ENCODE measurements around the gene MAP1LC3A. TPM values are rescaled to one million over a fixed set of nuclear protein-coding genes. Genes with fewer than 3 reads are reported as not detected.

The MAP1LC3A gene
- total RNA-seq, 1 donor from 2014 or later = 17.3 TPM

DNA sequence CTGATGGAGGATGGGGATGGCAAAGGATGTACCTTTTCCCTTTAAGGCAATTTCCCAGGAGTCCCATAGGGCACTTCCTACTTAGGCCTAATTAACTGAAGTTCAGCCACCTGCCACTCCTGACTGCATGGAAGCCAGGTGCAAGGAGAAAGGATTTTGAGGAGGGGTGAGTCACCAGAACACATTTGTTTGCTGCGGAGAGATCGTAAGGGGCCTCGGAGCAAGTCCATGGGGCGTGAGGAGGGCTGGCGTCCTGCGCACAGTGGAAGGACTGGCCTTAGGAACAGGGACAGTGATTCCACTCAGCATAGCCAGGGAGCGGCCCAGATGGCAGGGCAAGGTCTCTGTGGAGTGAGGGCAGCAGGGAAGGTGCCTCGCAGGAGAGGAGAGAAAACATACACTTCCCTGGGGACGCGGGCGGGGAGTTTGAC is 11.8 kb upstream of the MAP1LC3A start:
- intact Hi-C loops (cut with micrococcal nuclease) = no loop called here

DNA sequence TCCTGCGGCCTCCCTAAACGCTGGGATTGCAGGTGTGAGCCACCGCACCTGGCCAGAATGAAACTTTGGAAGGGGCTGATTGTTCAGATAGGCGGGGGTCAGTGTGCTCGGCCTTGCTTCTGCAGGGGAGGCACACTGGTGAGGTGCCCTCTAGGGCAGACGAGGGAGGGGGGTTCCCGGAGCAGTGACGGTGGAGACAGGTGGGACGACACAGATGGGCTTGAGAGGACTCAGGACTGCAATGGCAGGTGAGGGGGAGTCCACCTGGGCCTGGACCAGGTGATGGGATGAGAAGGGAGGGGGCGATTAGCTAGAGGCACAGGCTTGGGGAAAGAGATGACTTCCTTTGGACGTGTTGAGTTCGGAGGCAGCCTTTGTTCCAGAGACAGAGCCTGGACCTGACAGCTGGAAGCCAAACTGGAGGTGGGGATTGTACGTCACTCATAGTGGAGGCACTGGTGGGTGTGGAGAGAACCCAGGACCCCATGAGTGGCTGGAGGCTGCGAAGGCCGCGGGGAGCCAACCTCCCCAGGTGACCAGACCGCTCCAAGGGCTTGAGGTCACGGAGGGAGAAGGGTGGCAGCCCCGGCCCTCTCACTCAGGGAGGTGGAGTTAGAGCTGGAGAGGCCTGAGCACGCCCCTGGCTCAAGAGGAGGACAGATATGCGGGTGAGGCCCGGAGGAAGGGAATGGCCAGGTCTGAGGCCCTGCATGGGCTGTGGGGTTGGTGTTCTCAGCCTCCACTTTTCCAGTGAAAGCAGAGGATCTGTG is 10.5 kb upstream of the MAP1LC3A start:
- intact Hi-C loops (cut with micrococcal nuclease) = no loop called here

DNA sequence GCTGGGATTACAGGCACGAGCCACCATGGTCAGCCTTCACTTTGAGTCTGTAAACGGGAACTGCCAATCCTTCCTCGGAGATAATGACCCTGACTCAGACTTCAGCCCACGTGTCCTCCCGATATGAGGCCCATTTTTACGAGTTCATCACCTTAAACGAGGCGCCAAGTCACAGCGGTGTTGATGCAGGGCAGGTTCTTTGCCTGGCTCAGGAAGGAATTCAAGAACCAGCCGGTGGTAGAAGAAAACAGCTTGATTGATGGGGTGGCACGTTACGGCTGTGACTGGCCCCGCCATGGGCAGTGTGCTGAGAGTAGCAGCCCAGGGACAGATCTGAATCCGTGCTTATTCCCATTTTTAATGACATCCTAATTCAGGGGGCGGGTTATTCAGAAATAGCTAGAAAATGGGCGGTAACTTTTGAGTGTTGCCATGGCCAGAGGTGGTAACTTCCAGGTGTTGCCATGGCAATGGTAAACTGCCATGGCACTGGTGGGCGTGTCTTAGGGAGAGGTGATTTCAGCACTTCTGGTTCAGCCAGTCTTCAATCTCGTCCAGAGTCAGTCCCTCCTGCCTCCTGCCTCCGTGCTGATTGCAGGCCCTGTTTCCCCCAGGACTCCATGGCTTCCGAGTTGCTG is 9.1 kb upstream of the MAP1LC3A start:
- intact Hi-C loops (cut with micrococcal nuclease) = no loop called here

DNA sequence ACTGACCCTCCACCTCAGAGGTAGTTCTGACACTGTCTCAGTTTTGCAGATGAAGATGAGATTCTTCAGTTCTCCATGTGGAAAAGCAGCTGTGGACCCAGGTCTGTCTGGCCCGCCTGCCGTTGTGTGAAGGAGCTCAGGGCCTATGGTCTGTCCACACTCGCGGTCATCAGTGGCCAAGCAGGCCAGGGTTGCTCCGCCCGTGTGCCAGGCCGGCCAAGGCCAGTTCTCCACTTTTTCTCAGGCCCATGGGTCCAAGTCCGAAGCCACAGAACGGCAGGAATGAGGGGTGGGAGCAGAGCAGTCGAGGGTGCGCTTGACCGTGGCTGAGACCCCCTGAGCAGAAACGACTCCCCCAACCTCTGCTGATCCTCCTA is 8.6 kb upstream of the MAP1LC3A start:
- intact Hi-C loops (cut with micrococcal nuclease) = no loop called here

DNA sequence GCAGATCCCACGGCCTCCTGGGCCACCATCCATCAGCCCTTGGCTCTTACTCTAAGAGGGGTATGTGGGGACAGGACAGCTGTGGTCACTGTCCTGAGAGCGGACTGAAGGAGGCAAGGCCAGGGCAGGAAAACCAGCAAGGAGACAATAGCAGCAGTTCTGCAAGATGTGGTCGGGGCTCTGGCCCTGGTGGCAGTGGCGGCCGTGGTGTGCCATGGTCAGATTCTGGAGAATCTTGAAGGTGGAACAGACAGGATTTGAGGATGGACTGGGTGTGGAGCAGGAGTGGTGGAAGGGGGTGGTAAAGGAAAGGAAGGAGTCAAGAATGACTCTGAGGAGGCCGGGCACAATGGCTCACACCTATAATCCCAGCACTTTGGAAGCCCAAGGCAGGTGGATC is 5.9 kb upstream of the MAP1LC3A start:
- intact Hi-C loops (cut with micrococcal nuclease) = no loop called here

DNA sequence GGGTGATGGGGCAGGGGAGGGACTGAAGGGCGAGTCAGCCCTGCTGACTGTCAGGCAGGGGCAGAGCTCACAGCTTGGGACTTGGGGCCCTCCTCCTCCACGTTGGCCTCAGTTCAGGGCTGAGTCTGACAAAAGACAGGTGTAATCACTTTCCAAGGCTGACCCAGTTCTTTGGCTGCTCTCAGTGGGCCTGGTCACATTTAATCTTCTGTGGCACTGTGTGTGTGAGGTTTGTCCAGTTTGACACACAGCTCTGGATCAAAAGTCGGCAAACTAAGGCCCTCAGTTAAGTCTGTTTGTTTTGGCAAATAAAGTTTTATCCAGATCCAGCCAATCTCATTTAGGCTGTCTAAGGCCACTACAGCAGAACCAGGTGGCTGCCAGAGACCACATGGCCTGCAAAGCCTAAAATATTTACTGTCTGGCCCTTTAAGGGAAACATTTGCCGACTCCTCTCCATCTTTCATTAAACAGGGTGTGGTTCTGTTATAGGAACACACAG is 5.1 kb upstream of the MAP1LC3A start:
- intact Hi-C loops (cut with micrococcal nuclease) = no loop called here

DNA sequence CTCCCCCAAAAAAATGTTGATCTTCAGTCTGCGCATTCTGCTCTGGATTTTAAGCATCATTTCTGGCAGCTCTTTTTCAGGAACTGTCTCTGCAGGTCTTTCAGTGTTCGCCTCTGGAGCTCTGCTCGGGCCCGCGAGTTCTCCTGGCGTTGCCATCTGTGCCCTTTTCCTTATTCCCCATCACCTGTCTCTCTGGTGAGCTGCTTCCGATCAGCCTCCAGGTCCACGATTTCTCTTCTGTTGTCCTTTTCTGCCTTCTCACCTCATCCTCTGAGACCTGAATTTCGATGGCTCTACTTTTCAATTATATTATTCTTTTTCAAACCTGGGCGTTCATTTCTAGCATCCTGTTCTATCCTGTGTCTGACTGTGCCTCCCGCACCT is 590 bp upstream of the MAP1LC3A start:
- intact Hi-C loops (cut with micrococcal nuclease) = loop anchor here (1.0 to 2.0 kb wide), 8 partner anchors 20 to 837 kb away; partner anchors contain the start of genes AHCY, DYNLRB1, ITCH and PIGU

DNA sequence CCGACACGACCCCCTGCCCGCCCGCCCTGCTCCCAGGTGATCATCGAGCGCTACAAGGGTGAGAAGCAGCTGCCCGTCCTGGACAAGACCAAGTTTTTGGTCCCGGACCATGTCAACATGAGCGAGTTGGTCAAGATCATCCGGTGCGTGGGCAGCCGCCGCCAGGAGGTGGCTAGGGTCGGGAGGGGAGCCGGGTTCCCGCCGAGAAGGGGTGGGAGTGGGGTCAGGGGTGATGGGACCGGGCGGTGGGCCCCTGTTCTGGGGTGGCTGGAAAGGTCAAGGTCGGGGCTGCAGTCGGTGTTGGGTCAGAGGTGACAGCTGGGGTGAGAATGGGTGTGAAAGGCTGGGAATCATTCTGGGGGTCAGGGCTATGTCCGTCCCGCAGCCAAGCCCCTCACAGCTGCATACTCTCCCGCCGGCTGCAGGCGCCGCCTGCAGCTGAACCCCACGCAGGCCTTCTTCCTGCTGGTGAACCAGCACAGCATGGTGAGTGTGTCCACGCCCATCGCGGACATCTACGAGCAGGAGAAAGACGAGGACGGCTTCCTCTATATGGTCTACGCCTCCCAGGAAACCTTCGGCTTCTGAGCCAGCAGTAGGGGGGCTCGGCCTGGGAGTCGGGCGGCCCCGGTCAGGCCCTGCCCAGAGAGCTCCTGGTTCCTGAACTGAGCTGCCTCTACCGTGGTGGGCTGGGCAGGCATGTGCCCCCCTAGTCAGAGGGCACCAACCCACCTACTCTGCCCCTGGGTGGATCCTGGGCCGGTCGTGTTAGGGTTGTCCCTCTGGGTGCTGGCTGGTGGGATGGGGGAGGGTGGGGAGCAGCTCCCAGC is 1.0 kb downstream of the MAP1LC3A start:
- intact Hi-C loops (cut with micrococcal nuclease) = loop anchor here (2.0 kb wide), 2 partner anchors 21 to 839 kb away; partner anchors contain the start of gene PXMP4

DNA sequence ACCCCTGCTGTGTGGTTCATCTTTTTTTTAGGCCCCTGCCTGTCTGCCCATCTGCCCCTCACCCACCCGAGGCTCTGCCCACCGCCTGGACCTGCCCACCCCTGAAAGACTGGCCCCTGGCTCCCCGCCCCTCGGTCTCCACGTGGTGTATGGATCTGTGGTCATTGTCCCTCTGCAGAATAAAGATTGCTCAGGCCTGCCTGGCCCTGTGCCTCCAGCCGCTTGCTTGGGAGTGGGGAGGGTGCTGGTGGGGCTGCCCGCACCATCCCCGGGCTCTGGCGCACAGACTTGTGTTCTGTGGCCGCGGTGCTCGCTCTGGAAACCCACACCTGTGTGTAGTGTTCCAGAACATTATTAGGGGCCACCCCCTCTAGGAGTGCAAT is 1.6 kb downstream of the MAP1LC3A start:
- intact Hi-C loops (cut with micrococcal nuclease) = no loop called here

DNA sequence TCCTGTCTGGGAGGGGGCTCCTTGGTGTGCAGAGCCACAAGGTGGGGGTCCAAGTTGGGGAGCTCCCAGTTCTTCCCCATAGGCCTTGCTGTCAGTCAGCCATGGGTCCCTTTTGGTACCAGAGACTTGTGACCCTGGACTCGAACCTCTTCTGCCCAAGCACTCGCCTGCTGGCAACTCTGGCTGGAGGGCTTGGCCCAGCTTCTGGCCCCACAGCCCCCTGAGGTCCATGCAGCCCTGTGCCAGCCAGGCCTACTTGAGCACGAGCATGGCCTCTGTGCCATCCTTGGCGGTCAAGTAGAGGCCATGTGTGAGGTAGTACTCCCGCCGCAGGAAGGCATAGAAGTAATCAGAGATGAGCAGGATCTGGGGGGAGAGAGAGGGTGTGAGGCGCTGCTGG is 2.1 kb downstream of the MAP1LC3A start:
- intact Hi-C loops (cut with micrococcal nuclease) = no loop called here

DNA sequence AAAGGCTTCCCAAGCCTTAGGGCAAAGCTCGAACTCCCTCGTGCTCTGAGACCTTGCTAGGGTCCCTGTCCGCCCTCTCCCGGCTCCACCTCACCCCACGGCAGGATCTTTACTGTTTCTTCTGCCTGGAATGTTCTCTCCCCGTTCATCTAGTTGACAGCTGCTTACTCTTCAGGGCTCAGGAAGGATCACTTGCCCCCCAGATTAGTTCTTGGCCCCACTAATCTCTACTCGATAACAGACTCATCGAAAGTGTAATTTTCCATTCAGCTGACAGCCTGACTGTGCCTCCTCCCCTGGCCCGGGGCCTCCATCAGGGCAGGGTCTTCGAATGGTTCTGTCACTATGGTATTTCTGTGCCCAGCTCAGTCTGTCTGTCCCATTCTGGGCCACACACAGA is 3.1 kb downstream of the MAP1LC3A start:
- intact Hi-C loops (cut with micrococcal nuclease) = no loop called here

DNA sequence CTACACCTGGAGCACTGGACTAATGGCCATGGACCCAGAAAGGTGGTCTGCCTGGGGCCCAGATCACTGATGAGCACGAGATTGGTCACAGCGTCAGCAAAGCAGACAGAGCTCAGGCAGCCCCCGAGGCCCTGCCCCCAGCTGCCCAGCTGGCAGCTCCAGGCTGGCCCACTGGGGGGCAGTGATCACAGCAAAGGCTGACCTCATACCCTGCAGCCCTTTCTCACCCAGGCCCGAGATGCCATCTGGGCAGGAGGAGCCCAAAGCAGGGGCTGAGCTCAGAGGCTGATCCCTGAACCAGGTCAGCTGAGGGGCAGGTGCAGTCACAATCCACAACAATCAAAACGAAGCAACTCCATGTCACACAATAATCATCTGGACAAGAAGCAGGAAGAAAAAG is 4.1 kb downstream of the MAP1LC3A start:
- intact Hi-C loops (cut with micrococcal nuclease) = no loop called here

DNA sequence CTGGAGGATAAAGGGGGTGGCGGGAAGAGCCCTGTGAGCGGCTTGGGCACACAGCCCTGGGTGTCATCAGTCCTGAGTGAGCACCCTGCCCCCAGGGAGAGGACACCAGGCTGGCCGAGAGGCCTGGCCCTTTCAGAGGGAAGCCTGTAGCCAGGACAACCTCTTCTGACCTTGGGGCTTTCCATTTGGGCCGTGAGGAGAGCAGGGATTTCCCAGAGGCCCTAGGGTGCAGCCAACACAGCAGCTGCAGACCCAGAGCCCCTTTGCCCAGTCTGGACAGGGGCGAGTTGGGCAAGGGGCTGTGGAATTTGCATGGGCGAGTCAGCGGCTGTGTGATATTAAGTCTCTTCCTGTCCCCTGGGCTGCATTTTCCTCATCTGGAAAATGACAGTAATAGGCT is 6.3 kb downstream of the MAP1LC3A start:
- intact Hi-C loops (cut with micrococcal nuclease) = no loop called here

DNA sequence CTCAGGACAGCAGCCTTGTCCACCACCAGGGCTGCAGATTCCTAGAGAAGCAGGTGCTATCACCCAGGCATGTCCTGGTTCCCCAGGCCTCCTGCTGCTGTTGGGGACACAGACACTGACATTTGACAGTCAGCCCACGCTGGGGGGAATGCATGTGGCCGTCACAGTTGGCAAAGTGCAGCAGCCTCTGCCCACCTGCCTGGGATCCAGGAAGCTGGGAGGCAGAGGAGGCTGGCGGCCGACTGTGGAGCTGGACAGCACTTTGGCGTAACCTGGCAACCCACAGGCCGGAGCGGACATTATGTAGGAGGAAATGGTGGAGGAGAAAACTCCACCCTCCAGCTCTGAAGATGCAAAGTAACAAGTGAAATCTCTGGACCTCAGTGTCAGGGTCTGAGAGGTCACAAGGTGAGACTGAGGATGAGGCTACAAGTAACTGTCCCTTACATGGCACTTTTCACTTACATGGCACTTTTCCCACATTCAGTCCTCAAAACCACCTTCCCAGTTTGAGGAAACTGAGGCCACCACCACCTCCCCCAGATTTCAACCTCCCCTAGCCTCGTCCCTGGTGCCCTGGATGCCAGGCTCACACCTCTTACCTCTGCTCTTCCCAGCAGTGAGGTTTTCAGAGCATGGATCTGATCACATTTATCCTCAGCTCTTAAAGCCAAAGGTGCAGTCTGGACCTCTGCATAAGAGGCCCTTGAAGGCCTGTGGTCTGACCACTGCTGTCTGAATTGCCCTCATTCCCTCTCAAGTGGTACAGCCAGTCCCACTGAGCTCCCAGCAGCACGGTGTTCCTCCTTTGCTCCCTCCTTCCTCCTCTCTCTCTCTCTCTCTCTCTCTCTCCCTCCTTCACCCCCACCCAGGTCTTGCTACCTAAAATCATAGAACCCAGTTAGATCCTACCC is 8.7 kb downstream of the MAP1LC3A start:
- intact Hi-C loops (cut with micrococcal nuclease) = no loop called here

DNA sequence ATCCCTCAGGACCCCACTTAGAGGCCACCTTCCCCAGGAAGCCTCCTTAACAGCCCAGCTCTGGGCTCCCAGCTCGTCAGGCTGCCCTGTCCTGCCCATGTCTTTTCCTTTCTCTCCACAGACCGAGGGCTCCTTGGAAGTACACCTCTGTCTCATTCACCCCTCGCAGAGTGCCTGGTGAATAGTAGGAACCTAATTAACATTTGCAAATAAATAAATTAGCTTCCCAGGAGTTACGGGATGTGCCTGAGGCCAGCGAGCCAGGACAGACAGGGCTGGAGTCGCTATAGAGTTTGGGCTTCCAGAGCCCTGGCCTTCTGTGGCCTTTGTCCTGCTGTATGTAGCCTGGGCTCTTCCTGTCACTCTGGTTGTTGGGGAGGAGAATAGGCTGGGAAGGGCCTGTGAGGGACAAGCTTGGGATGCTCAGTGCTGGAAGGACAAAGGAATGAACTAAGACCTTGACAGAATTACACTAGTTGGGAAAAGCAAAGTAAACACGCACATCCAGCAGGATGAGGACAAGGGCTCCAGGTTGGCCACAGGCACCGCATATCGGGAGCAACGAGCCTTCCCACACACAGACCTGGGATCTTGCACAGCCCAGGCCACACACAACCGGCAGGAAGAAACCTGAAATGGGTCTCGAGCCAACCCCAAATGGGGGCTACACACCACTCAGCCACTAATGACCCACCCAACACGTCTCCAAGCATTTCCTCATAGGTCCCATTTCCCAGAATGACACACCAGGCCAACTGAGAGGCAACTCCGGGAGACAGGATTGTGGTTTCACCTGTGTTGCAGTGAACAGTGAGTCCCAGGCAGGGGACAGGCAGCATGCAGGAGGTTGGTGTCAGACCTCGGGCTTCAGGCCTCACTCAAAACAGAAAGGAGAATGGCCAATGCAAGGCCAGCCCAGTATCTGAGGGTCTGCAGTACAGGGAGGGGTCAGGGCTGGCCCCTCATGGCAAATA is 9.7 kb downstream of the MAP1LC3A start:
- intact Hi-C loops (cut with micrococcal nuclease) = no loop called here

DNA sequence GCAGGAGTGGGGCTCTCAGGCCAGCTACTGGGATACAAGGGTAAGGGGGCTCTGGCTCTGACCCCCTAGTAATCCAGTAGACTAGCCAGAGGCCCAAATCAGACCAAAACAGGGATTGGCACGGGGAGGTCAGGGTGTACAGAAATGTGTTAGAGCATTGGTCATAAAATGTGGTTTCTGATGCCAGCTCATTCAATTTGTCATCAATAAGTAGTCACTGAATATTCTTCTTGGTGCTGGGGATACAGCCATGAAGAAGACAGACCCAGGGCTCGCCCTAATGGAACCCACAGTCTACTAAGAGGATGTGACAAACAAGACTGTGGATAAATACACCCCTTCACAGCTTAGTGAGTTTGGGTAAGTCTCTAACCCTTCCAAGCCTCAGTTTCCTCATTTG is 11.1 kb downstream of the MAP1LC3A start:
- intact Hi-C loops (cut with micrococcal nuclease) = no loop called here

DNA sequence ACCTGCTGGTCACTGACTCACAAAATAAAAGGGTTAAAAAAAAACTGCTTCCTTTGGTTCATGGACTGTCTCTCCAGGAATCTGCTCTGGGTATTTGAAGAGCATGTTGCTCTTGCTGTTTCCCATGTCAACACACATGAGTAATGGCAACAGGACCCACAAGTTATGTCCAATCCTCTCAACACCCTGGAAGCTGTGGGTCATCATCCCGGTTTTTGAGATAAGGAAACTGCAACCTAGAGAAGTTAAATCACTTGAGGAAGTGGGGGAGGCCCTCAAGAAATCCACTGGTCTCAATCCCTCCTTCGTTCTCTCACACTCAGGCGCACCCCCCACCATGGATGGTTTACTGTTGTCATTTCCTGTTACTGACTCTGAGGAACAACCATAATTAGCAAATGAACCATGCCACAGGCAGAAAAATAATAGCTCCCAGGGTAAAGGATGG is 12.4 kb downstream of the MAP1LC3A start:
- intact Hi-C loops (cut with micrococcal nuclease) = no loop called here

DNA sequence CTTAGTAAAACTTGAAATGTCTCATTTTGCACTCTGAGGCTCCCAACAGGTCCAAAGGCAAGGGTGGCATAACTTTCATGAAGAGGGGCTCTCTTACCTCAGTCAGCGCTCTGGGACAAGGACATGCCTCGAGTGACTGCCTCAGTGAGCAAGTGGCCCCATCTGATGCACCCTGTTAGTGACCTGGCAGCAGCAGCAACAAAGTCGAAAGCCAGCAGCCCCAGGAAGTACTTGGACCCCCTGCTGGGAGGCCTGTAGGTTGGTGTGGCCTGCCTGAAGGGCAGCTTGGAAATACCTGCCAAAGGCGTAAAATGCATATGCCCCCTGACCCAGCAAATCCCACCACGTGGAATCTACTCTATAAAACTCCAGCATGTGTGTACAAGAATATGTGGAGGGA is 13.2 kb downstream of the MAP1LC3A start:
- intact Hi-C loops (cut with micrococcal nuclease) = no loop called here

DNA sequence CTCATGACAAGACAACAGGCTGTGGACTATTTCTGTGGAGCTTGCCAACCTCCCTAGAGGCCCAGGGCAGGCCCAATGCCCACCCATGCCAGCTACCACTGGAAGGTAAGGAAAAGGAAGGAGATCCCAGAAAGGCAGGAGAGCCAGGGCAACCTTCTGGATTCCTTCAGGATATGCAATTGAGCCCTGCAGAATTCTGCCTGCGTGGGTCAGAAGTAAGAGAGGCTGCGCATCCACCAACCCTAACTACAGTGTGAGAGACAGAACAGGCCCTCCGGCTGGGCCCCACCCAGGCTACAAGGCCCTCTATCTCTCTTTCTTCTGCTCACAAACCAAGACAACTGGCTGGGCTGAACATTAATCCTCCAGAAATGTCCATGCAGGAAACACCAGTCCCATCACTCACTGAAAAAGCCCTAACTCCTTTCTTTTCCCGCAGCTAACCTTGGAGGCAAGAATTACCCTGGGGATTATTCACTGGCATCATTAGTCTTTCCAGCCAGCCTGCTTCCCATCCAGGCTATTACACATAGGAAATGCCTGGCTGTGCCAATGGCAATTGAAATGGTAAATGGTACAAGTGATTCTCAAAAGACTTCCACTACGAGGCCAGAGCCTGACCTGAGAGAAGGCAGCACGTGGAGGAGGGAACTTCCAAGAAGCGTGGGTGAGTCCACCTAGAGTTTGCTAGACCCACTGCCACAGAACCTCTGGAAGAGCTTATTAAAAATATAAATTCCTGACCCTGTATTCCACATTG is 15.2 kb downstream of the MAP1LC3A start:
- intact Hi-C loops (cut with micrococcal nuclease) = no loop called here

All from T-helper 1 cell treated with Interleukin-12 subunit alpha and Interleukin-12 subunit beta and Interleukin-4 antibody, amounts not matched to agents 30 ng/mL and 1 ng/mL, for 36 hours (primary cell).